NCI-H526 (cell line): ENCODE measurements around the gene MINK1.
"Not testable (repeated sequence)": the region's sequence is repeated elsewhere in the genome, so short reads cannot be mapped to it uniquely, and the experiment has no call there.

Experiments used
- DNase-seq, 2 experiments: peaks; one replicate each; lab custom pipeline; 2025; lab: John Stamatoyannopoulos, UW

Gene MINK1

GRCh38 chr17:4811471-4811870 is 21.7 kb upstream of the MINK1 start:
- DNase-seq, result no peak

DNA sequence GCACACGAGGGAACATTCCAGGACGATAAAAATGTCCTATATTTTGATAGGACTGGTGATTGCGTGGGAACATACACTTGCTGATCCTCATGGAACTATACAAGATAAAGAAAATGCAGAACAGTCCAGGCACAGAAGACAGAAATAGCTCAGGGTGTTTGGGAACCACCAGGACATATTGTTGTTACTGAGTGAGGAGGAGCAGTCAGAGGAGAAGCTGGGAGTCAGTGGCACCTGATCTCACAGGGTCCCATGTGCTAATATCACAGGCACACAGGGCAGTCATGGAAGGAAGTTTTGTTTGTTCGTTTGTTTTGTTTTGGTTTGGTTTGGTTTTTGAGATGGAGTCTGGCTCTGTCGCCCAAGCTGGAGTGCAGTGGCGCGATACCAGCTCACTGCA is 20.4 kb upstream of the MINK1 start:
- DNase-seq, result no peak

GRCh38 chr17:4815043-4815675 is 18.0 kb upstream of the MINK1 start:
- no peak for DNase-seq

DNA sequence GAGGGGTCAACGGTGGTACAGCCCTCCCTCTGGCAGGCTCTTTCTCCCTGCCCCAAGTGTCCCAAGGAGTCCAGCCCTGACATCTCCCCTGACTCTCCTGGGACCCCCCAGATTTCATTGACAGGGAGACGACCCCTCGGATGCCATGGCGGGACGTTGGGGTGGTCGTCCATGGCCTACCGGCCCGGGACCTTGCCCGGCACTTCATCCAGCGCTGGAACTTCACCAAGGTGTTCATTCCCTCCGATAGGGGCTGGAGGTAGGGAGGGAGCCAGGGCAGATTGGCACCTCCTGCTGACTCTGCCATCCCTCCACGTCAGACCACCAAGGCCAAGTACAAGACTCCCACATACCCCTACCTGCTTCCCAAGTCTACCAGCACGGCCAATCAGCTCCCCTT is 16.3 kb upstream of the MINK1 start:
- DNase-seq, result no peak

- DNase-seq, result no peak
Observed at GRCh38 chr17:4818276-4818675, 14.9 kb upstream of the MINK1 start.

DNA sequence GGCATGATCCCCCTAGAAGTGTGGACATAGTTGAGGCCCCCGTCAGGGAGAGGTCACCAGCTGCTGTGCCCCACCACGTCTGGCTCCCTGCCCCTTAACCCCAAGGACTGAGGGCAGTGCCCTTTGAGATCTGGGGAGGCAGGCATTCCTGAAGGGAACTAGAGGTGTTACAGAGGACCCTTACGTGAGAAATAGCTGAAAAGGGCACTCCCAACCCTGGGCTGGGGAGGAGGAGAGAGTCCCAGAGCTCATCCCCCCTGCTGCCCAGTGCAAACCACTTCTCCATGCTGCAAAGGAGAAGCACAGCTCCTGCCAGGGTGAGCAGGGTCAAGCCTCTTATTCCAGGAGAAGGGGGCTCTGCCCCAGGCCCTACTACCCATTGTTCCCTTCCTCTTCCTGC is 10.3 kb upstream of the MINK1 start:
- no peak for DNase-seq

DNA sequence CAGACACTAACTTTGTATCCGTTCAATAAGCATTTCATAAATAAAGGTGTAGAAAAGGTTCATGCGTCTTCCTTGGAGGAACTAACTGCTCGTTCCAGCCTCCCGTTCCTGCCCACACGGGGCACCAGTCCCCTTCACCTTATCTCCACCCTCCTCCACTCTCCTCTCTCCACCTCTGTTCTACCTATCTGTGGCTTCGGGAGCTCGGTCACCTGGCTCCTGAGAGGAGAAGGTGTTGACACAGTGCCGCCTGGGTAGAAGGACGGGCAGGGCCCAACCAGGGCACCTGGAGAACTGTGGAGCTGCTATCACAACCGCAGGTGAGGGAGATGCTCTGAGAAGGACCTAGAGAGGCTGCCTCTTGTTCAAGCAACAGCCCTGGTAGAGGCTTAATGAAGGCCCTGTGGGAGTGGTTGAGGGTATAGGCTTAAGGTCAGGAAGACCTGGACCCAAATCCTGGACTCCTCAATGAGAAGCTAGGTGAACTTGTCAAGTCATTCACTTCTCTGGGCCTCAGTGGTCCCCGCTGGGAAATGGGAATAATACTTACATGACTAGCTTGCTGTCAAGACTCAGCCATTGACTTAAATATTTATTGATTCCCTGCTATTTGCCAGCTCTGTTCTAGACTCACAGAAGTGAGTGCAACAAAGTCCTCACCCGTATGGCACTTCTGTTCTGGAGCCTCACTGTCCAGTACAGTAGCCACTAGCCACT is 9.6 kb upstream of the MINK1 start:
- DNase-seq, result no peak

DNA sequence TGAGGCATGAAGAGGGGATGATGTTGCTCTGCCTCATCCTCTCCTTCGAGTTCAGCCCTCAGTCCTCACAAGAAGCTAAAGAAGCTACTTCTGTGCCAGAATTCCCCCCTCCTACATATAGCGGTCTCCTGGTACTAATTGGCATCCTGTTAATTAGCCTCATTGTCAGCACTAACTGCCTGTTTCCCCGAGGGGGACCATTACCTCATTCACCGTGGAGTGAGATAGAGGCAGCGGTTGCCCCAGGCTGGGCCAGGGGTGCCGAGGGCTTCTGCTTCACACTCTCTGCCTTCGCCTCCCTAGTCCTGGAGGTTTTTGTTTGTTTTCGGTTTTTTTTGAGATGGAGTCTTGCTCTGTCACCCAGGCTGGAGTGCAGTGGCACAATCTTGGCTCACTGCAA is 5.7 kb upstream of the MINK1 start:
- DNase-seq, result no peak

DNA sequence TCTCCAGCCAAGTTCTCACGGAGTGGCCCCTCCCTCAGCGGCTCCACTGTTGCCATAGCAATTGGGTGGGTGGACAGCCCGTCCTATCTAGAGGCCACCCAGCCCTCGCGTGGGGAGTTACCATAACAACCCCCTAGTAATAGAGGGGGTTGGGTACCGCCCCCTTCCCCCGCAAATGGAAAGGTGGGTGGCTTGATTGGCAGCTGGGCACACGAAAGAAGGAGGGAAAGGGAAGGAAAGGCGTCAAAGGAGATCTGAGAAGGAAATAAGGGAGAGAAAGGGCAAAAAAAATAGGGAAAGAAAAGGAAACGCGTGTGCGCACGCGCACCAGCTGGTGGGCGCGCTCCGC is 337 bp upstream of the MINK1 start:
- not testable (repeated sequence) for DNase-seq

DNA sequence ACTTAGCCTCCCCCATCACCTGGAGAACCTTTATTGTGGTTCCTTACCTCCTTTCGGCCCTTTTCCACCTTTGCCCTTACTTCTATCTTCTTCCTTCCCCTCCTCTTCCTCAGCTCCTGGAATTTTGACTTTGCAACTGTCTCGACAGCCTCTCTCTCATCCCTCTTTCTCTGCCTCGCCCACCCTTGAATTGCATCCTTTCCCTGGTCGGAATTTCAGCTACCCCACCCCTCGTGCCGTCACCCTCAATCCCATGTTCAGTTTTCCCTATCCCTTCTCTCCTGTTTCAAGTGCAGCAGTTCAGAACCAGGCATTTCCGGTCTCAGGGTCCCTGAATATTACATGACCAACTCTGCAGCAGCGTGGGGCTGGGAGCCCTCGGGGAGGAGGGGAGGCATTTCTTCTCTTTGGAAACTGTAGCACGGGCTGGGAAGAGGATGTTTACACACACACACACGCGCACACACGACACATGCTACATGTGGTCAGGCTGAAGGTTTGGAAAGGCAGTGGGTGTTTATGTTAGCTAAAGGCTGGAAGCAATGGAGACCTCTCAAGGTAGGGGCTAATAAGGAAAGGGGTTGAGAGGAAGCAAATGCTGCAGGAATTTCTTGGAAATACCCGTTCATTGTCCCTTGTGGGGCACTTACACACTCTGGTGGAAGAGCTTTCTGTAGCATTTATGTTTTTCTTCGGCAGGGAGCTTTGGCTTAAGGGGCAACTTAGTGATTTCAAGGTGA is 971 bp downstream of the MINK1 start:
- no peak for DNase-seq

- no peak for DNase-seq
Observed at GRCh38 chr17:4834681-4835020, 1.5 kb downstream of the MINK1 start.

- DNase-seq, result no peak
Observed at GRCh38 chr17:4836221-4836620, 3.1 kb downstream of the MINK1 start.

DNA sequence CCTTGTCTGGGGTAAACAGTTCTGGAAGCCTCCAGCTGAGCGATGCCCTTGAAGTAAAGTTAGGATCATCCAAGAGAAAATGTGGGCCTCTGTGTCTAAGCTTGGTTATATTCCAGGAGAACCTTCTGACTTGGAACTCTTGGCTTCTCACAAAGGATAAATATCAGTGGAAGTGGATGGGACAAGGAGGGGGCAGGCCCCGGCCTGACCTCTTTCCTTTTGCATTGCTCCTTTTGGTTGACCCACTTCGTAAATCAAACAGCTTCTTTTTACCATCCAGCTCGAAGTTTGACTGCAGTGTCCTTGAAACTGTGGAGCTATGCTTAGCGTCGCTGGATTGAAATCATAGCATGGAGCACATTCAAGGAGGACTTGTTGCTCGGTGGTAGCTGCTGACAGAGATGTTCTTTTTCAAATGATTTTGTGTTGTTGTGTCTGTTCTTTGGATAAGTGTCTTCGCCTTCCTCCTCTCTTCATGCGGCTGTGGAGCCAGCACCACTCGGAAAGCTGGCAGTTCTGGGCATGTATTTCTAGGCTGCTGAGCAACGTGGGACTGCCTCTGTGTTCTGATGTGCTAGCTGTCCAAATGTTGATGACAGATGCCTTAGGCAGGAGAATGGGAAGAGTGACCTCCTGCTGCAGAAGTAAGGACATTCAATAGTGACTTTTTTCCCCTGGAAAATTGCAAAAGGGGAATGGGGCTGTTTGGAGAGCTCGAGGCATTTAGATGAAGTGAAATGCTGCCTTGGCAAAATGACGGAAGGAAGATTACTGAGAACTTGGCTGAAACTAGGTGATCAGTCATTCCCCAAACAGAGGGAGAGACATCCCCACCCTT is 4.5 kb downstream of the MINK1 start:
- DNase-seq, result no peak

DNA sequence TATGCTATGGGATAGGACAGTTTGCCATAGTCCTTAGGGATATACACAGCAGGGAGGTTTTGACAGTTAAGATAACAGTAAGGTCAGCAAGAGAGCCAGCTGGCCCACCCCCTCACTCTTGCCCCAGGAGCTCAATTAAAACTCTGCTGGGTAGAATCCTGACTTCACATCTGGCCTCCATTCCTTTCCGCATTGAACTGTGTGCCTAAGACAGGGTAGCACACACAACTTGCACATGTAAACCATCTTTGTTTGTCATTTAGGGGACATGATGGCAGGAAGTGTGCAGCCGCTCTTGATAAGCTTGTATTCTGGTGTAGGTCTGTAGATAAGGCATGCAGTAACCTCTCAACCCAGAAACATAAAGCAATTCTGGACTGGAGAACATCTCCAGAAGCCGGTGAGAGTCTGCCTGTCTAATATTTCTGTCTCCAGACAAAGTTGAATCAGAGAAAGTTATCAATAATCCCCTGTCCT is 5.2 kb downstream of the MINK1 start:
- DNase-seq, result no peak

- DNase-seq, result no peak
Observed at GRCh38 chr17:4839221-4839620, 6.1 kb downstream of the MINK1 start.

DNA sequence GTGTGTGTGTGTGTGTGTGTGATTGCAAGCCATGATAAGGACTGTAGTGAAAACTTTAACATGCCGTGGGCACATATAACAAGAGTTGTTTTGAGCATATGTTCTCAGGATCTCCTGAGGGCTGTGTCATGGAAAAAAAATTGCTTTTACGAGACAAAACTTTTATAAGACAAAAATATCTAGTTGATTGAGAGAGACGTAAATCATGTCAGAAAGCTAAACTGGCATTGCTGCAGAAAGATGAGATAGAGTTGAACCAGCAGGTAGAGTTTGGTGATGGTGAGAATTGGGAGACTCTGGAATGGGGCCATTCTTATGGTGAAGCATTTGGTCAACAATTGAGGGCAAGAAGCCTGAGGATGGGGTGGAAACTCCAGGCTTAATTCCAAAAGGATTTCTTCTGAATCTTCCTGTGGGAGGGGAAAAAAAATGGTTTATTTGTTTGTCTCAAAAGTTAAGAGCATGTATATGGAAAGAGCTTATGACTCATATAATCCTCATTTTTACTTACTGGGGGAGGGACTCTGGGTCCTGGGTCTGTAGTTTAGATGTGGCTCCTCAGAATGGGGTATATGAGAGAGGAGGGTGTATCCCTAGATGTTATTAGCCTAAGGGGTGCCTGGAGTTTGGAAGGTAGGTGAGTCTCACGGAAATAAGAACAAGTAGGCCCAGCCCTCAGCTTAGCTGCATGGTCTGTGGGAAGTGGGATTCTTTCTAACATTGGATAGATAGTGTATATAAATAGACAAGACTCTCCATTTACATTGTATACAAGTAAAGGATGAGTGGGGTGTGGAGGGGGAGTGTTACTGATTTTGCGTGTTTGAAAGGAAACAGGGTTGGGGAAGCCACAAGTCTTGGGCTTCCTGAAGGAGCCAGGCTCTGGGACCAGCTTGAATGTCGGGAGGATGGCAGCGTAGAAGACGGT is 7.1 kb downstream of the MINK1 start:
- DNase-seq, result no peak

DNA sequence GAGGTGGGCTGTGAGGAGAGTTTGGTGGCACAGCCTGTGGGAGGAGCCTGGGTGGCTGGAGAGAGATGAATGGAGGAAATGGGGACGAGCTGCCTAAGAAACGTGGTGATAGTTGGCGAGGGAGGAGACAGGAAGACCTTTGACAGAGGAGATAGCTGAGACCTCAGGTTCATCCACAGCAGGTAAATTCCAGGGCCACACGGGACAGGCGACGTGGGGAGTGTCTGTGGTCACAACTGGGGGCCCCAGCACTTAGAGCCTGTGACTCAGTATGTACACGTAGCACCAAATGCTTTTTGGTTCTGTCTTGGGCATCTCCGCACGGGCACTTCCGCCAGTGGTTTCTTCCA is 7.7 kb downstream of the MINK1 start:
- no peak for DNase-seq

DNA sequence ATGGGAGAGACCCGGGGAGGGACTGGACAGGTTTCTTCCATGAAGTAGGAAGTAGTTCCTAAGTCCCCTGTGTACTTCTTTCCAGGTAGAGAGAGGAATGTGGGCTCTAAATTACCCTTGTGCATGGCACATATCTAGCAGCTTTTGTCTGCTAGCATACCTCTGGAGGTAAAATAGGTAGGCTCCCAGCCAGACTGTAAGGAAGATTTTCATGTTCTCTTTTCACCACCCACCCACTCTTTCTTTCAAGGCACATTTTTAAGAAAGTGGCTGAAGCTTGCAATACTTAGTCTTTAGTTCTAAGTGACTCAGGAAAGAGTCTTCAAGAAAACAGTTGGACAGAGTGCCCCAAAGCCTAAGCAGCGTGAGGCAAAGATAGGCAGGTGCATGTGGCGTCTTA is 9.2 kb downstream of the MINK1 start:
- DNase-seq, result no peak

- DNase-seq, result no peak
Observed at GRCh38 chr17:4843321-4844000, 10.3 kb downstream of the MINK1 start.

DNA sequence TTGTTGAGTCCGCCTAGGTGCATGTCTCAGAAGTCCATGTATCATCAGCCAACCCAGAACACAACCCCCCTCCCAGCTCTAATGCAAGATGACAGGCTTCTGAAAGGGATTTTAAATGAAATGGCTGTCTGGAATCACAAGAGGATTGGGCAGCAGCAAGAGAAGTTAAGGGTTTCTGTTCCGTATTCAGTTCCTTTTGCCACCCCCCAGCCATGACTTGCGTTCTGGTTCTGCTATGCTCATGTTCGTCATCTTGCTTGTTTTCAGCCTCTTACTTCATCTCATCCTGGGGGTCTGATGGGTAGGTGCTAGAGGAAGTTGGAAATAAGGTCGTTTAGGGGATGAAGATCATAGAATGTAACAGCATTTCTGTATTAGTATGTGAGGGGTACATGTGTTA is 12.0 kb downstream of the MINK1 start:
- DNase-seq, result no peak
